NCI-H82 treated with DMSO at 0.1 percent for 48 hours (cell line): ENCODE results near the gene RIPK4.
A peak's percentile ranks its signal among the peaks of the same experiment; 100 is the strongest.

Experiments
- DNase-seq: peaks from one replicate; lab custom pipeline; 2025; ENCODE audit not compliant: unreplicated experiment; lab: John Stamatoyannopoulos, UW

Gene RIPK4

DNA sequence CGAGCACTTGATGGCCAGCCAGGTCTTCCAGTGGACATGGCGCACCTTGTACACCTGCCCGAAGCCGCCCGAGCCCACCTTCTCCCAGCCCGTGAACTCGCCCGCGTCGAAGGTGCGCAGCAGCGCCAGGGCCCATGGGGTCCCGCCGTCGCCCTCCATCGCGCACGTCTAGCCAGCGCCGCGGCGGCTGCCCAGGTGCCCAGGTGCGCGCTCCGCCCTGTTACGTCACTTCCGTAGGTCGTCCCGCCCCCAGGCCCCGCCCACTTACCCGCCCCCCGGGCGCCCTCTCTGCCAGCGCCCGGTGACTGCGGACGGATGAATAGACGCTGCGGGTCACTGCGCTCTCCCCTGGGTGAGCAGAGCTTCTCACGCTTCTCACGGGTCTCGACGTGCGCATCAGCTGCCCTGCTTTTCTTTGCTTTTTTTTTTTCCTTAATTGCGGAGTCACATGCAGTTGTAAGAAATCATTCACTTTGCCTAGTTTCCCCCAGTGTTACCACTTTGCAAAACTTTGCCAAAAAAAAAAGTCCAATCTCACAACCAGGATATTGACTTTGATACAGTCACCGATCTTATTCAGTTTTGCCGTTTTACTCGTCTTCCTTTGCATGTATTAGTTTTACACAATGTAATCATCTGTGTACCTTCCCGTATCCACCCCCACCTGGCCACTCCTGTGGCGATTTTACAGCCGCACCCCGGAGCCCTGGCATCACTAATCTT lies at the start of gene RIPK4:
Gene RIPK4, minus strand, starts transcription at position 170 of the 723 bp plus-strand sequence. Its CDS starts 11 bp downstream, at position 159.
- peak; percentile 51 for DNase-seq

GRCh38 chr21:41815652-41816582 lies 49.1 kb upstream of the RIPK4 start:
- DNase-seq = no peak

- no peak for DNase-seq
Observed at GRCh38 chr21:41813226-41813625, 46.4 kb upstream of the RIPK4 start.

- DNase-seq = no peak
Observed at GRCh38 chr21:41812679-41813078, 45.8 kb upstream of the RIPK4 start.

- DNase-seq = no peak
Observed at GRCh38 chr21:41810597-41810932, 43.7 kb upstream of the RIPK4 start.

GRCh38 chr21:41809891-41810596 lies 43.2 kb upstream of the RIPK4 start:
- DNase-seq = no peak

DNA sequence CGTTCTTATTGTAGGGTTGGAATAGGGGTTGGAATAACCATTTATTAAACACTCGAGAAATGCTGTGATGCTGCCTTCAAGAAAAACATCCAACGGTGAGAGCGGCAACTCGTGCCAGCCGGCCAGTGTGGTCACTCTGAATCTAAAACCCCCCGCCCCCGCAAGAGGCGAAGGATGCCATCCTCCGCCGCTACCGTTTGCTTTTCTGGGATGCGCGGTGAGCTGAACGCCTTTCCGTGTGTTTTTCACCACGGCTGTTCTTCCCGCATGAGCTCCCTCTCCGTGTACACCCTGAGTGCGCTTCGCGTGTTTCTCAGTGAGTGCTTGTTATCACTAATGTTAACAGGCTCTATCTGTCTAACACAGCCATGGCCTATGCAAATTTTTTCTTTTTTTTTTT lies 42.0 kb upstream of the RIPK4 start:
- DNase-seq = no peak

GRCh38 chr21:41808094-41808493 lies 41.2 kb upstream of the RIPK4 start:
- DNase-seq = no peak

DNA sequence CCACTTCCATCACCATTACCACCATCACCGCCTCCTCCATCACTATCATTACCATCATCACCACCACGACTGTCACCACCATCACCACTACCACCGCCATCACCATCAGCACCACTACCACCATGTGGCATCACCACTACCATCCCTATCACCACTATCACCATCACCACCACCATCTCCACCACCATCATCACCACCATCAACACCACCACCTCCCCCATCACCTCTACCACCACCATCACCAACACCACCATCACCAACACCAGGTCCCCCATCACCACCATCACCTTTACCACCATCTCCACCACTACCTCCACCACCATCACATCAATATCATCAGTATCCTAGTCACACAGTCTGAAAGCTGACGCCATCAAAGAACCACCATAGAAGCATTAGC lies 39.9 kb upstream of the RIPK4 start:
- no peak for DNase-seq

- DNase-seq = no peak
Observed at GRCh38 chr21:41805643-41806042, 38.8 kb upstream of the RIPK4 start.

DNA sequence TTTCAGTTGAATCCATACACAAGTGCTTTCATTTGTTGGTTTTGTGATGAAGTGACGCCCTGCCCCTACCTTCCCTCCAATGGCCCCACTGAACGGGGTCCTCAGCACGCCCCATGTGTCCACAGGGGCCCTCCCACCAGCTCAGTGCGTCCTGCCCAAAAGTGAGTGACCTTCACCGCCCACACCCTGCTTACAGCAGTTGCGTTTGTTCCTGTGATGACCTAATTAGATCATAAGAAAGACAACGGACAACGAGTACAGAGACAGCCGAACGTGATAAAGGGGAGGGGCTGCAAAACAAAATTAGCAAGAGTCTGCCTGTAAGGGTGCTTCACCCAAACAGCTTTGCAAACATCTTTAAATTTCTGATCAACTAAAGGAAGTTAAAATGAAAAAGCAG lies 38.2 kb upstream of the RIPK4 start:
- no peak for DNase-seq

- no peak for DNase-seq
Observed at GRCh38 chr21:41804381-41804780, 37.5 kb upstream of the RIPK4 start.

- DNase-seq = no peak
Observed at GRCh38 chr21:41803316-41803715, 36.5 kb upstream of the RIPK4 start.

DNA sequence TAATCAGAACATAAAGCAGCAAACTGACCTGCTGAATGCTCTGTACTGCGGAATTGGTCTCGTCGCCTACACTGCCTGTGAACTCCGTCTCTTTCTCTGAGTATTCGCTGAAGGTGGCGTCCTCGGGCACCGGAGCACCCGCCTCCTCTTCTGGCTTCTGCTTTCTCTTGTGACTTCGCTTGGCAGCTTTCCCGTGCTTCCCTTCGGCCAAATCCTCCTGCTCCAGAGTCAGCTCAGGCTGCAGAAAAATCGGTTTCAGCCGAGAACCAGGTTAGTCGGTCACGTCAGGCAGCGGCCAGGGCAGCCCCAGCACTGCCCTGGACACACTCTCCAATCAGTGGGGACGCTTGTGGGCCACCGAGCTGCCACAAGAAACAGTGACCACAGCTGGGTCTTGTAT lies 35.8 kb upstream of the RIPK4 start:
- DNase-seq = no peak

- no peak for DNase-seq
Observed at GRCh38 chr21:41802198-41802584, 35.3 kb upstream of the RIPK4 start.

- DNase-seq = no peak
Observed at GRCh38 chr21:41801321-41802197, 34.7 kb upstream of the RIPK4 start.

DNA sequence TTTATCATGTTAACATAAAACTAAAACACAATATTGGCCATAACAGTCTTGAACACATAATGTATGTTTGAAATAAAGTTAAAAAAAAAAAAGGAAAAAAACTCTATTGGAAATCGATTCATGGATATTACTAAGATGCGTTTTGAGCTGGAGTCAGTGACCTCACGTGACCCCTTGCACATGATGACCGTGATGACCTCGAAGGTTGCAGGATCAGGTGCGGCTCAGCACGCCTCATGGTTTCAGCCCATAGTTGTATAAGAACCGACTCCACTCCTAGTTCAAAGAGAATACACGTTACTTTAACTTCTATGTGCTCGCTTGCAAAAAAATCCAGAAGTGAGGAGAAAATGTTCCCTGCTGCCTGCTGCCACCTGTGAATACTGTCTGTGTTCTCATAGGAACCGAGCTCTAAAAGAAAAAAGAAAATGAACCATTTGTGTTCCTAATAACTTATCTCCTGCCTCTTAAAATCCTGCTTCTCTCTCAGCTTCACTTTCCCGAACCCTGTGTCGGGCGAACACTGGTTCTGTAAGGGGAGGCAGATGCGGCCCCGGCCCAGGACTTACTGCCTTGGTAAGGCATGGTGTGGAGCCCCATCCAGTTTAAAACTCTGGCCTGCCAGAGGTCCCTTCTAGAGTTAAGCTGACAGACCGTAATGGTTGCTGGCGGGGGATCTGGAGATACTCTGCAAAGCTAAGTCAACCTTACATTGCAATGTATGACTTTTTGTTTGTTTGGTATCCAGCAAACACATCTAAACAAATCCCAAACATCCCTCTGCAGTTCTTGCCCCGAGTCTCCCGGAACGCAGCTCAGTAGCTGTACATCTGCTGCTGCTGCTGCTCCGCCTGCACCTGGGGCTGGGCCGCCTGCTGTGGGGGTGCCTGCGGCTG lies 33.8 kb upstream of the RIPK4 start:
- no peak for DNase-seq

GRCh38 chr21:41799763-41800162 lies 32.9 kb upstream of the RIPK4 start:
- no peak for DNase-seq

DNA sequence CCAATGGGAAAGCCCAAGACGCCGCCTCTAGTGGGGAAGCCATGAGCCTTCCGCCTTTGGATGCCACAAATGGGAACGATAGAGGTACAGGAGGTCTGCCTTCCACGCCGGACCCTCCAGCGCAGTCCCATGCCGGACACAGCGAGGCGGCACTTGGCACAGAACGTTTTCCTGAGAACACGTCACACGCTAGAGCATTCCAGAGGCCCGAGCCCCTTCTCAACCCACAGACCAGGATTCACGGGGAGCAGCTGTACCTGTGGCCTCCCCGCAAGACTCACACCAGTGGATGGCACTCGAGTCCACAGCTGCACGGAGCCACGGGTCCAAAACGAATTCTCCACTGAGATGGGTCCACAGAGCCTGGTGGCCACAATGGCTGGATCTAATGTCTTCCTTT lies 31.5 kb upstream of the RIPK4 start:
- no peak for DNase-seq
